A549 (cell line): ENCODE data around the gene CDK14. TPM values are rescaled to one million over a fixed set of nuclear protein-coding genes. Genes with fewer than 3 reads are reported as not detected.

ENCODE experiments used
- ATAC-seq, 2 experiments: fragments of 200-7000 bp in 1 of 2; fragments of >200 bp in 1 of 2; cut with Nextera tagmentation in 1 of 2; cut with Tn5 transposase in 1 of 2; 3 replicates each; pipeline versions ENCODE4 v1.8.0 to v1.9.1; 2018 to 2020; ENCODE audit warnings: mild to moderate bottlenecking in 1 of 2, moderate library complexity in 1 of 2
- CTCF ChIA-PET: fragments of 300-600 bp; sonication (Branson Sonifier 250); formaldehyde crosslinking; extraction: SDS; loops from one replicate; lab custom pipeline; 2021; ENCODE audit warnings: antibody characterized with exemption, inconsistent platforms; lab: Yijun Ruan, JAX
- POLR2A ChIA-PET: fragments of 350-600 bp; formaldehyde crosslinking; extraction: SDS; loops from one replicate; lab custom pipeline; 2021; ENCODE audit warnings: antibody characterized with exemption, inconsistent platforms; lab: Yijun Ruan, JAX
- DNase-seq, 2 experiments: peaks; one replicate each; pipeline versions ENCODE4 v3.0.0 to v3.0.0-alpha.2; 2011 to 2016; ENCODE audit warnings: low read depth in 1 of 2, low spot score in 1 of 2
- FAIRE-seq: peaks from 2 replicates; lab custom pipeline; 2011; peaks lifted over from hg19 to GRCh38; lab: Jason Lieb, UNC
- H3K27ac ChIP-seq, 2 experiments: fragments of >200 bp; sonication (Bioruptor Twin); formaldehyde crosslinking; 3 replicates each; pipeline ENCODE4 v1.5.1; 2016 to 2017
- H3K4me1 ChIP-seq: fragments of >200 bp; sonication (Bioruptor Twin); formaldehyde crosslinking; 3 replicates; pipeline ENCODE4 v1.6.1; 2016
- H3K4me2 ChIP-seq: fragments of >200 bp; sonication (Bioruptor Twin); formaldehyde crosslinking; 3 replicates; pipeline ENCODE4 v1.6.1; 2016
- H3K4me3 ChIP-seq: fragments of >200 bp; sonication (Bioruptor Twin); formaldehyde crosslinking; 3 replicates; pipeline ENCODE4 v1.5.1; 2016
- H3K9me3 ChIP-seq: fragments of >200 bp; sonication (Bioruptor Twin); formaldehyde crosslinking; 3 replicates; pipeline ENCODE4 v1.6.1; 2016
- BHLHE40 ChIP-seq: IDR thresholded peaks from 2 replicates; pipeline ENCODE4 v1.6.1; 2012; ENCODE audit warnings: low read depth, low read length, inconsistent platforms
- CTCF ChIP-seq: fragments of >200 bp; sonication (Bioruptor Twin); formaldehyde crosslinking; IDR thresholded peaks from 3 replicates; pipeline ENCODE4 v1.5.1; 2016
- EHMT2 ChIP-seq: fragments of 200-600 bp; sonication (generic); IDR thresholded peaks from 2 replicates; pipeline ENCODE4 v1.6.1; 2016; ENCODE audit warnings: antibody characterized with exemption, low read depth, mild to moderate bottlenecking, moderate library complexity
- EP300 ChIP-seq, 2 experiments: fragments of >200 bp; sonication (Bioruptor Twin); formaldehyde crosslinking; IDR thresholded peaks; 2 replicates in 1 of 2; 3 replicates in 1 of 2; pipeline ENCODE4 v1.6.1; 2016 to 2017
- FOSL2 ChIP-seq, 2 experiments: fragments of 450-650 bp in 1 of 2; fragments of >200 bp in 1 of 2; sonication (Bioruptor Twin) in 1 of 2; formaldehyde crosslinking; IDR thresholded peaks; 2 replicates each; pipeline versions ENCODE4 v1.5.0 to v1.6.1; 2016 to 2020; ENCODE audit warnings: mild to moderate bottlenecking in 1 of 2, moderate library complexity in 1 of 2
- HEYL ChIP-seq: fragments of 250-450 bp; sonication (Bioruptor Pico); IDR thresholded peaks from 2 replicates; pipeline ENCODE4 v1.8.0; 2021; ENCODE audit warnings: mild to moderate bottlenecking, moderate library complexity
- HOXA7 ChIP-seq: fragments of 250-450 bp; sonication (Bioruptor Pico); IDR thresholded peaks from 2 replicates; pipeline ENCODE4 v1.5.0; 2020; ENCODE audit warnings: mild to moderate bottlenecking, moderate library complexity
- HOXB5 ChIP-seq: fragments of 250-450 bp; sonication (Bioruptor Pico); IDR thresholded peaks from 2 replicates; pipeline ENCODE4 v1.5.0; 2020; ENCODE audit warnings: mild to moderate bottlenecking, moderate library complexity
- JUNB ChIP-seq: fragments of >200 bp; sonication (Bioruptor Twin); formaldehyde crosslinking; IDR thresholded peaks from 2 replicates; pipeline ENCODE4 v1.6.1; 2016
- KDM5A ChIP-seq: fragments of 200-600 bp; sonication (generic); IDR thresholded peaks from 2 replicates; pipeline ENCODE4 v1.6.1; 2016; ENCODE audit warnings: antibody characterized with exemption, mild to moderate bottlenecking
- NPAS2 ChIP-seq: fragments of 250-450 bp; sonication (Bioruptor Pico); IDR thresholded peaks from 2 replicates; pipeline ENCODE4 v1.8.0; 2022; ENCODE audit warnings: mild to moderate bottlenecking, moderate library complexity, borderline replicate concordance
- PHF8 ChIP-seq: fragments of 200-600 bp; sonication (generic); IDR thresholded peaks from 2 replicates; pipeline ENCODE4 v1.6.1; 2016; ENCODE audit warnings: low read depth, mild to moderate bottlenecking, antibody characterized with exemption, moderate library complexity, borderline replicate concordance
- POLR2A ChIP-seq: IDR thresholded peaks from 2 replicates; pipeline ENCODE4 v1.6.1; 2012; ENCODE audit warnings: mild to moderate bottlenecking, low read length
- RAD21 ChIP-seq, 2 experiments: fragments of >200 bp in 1 of 2; sonication (Bioruptor Twin) in 1 of 2; formaldehyde crosslinking in 1 of 2; IDR thresholded peaks in 1 of 2; conservative IDR thresholded peaks in 1 of 2; 2 replicates in 1 of 2; 3 replicates in 1 of 2; pipeline ENCODE4 v1.6.1; 2012 to 2018; ENCODE audit warnings: inconsistent platforms in 1 of 2
- RCOR1 ChIP-seq: fragments of 150-350 bp; IDR thresholded peaks from 2 replicates; pipeline ENCODE4 v1.6.1; 2014; ENCODE audit warnings: antibody characterized with exemption, low read length, low read depth
- RNF2 ChIP-seq: fragments of 200-600 bp; sonication (generic); IDR thresholded peaks from 2 replicates; pipeline ENCODE4 v1.6.1; 2016; ENCODE audit warnings: low read depth, mild to moderate bottlenecking, antibody characterized with exemption, moderate library complexity, borderline replicate concordance
- SMC3 ChIP-seq: fragments of >200 bp; sonication (Bioruptor Twin); formaldehyde crosslinking; IDR thresholded peaks from 3 replicates; pipeline ENCODE4 v1.6.1; 2018; ENCODE audit warnings: inconsistent platforms
- TFCP2L1 ChIP-seq: fragments of 250-450 bp; sonication (Bioruptor Pico); IDR thresholded peaks from 2 replicates; pipeline ENCODE4 v1.5.0; 2021; ENCODE audit warnings: mild to moderate bottlenecking
- TP53 ChIP-seq: fragments of 250-450 bp; sonication (Bioruptor Pico); IDR thresholded peaks from 2 replicates; pipeline ENCODE4 v1.5.0; 2021; ENCODE audit warnings: mild to moderate bottlenecking, moderate library complexity
- ZFP36 ChIP-seq: fragments of 450-650 bp; IDR thresholded peaks from 2 replicates; pipeline ENCODE4 v1.6.1; 2014; ENCODE audit warnings: borderline replicate concordance; ENCODE audit not compliant: partially characterized antibody
- ZSCAN20 ChIP-seq: fragments of 250-450 bp; sonication (Bioruptor Pico); IDR thresholded peaks from 2 replicates; pipeline ENCODE4 v1.8.0; 2022; ENCODE audit warnings: mild to moderate bottlenecking, moderate library complexity
- whole genome bisulfite sequencing: methylation state at CpG from one replicate; pipeline ENCODE4 v1.1.6; 2017; ENCODE audit errors: missing lambda C conversion rate; 5-methylcytosine and 5-hydroxymethylcytosine counted together
- polyA plus RNA-seq, 4 experiments: library from polyadenylated mRNA; depleted of rRNA in 3 of 4; stranded (reverse); fragments of >200 nt; fragmentation: RNase III in 1 of 4; extraction: RNeasy Plus Mini Kit Qiagen cat#74134 plus additional on column Dnase treatment in 1 of 4; gene quantifications; 2 replicates in 3 of 4; 3 replicates in 1 of 4; pipeline ENCODE4 v1.2.3, GENCODE V29; 2011 to 2017
- TF ChIP-seq, protein P1 (sequence below): fragments of 250-450 bp; sonication (Bioruptor Pico); IDR thresholded peaks from 2 replicates; pipeline ENCODE4 v1.5.0; 2021; ENCODE audit warnings: mild to moderate bottlenecking, moderate library complexity, borderline replicate concordance
- TF ChIP-seq, protein P2 (sequence below): IDR thresholded peaks from 2 replicates; pipeline ENCODE4 v1.6.1; 2012; ENCODE audit warnings: low read depth, borderline replicate concordance
- TF ChIP-seq, protein P3 (sequence below): fragments of 150-350 bp; IDR thresholded peaks from 2 replicates; pipeline ENCODE4 v1.6.1; 2014; ENCODE audit warnings: low read depth, mild to moderate bottlenecking, low read length

CDK14 gene
- polyA plus RNA-seq, 2 of the 4 experiments (the other 2 are of a cell fraction), result 0.21 to 0.23 TPM

DNA sequence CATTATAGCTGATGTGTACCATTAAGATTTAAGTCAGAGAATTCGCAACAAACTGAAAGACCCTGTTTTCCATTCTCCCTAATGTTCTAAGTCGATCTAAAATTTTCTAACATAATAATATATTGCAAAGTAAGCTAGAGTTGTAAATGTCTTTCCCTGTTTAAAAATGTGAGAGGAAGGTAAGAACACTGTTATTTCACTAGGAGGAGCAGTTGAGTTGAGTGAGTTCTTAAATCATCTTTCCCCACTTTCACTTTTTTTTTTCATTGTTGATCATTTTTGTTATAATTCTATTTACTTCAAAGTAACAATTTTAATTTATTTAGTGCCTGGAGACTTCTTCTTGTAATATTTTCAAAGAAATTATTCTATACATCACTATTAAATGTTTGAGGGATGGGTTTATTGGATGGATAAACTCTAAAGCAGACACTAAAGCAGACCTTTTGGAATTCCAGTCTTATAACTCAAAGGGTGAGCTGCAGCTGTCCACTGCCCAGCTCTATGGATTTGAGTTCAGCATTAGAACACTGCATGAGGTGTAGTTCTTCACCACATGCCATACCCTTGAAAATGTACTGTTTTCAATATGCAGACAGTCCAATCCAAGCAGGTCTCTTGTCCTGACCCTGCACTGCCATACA is 486.9 kb downstream of the CDK14 start (continued):
- TF ChIP-seq CTCF (peak; percentile 51), HOXB5 (CRISPR knock-in tag) (no peak), HEYL (CRISPR knock-in tag) (no peak), RAD21 (conservative IDR thresholded peaks at IDR 0.05 in 1 of 2, IDR thresholded peaks at IDR 0.05 in 1 of 2) (peak; percentile 39 to 44; a peak in 4 of 5 replicates), KDM5A (no peak), EHMT2 (no peak), EP300 (IDR thresholded peaks at IDR 0.05) (no peak), TP53 (CRISPR knock-in tag) (no peak), PHF8 (no peak)

- Histone ChIP-seq H3K4me3 (no peak overlapping the region), H3K4me1 (no peaks in the 10 kb centered on the region), H3K4me2 (no peak overlapping the region), H3K9me3 (no peaks in the 10 kb centered on the region), H3K27ac (no peak overlapping the region)
- ATAC-seq, result no peak
- DNase-seq, result no peak
- ChIA-PET POLR2A (no interaction called here), CTCF (interaction anchor here (1.7 kb wide), 1 partner anchor 700 kb away, joined by 5 read pairs; no protein-coding TSS in a partner anchor)
- TF ChIP-seq RNF2, result no peak
- no peak for TF ChIP-seq BHLHE40
- TF ChIP-seq, protein P1, sequence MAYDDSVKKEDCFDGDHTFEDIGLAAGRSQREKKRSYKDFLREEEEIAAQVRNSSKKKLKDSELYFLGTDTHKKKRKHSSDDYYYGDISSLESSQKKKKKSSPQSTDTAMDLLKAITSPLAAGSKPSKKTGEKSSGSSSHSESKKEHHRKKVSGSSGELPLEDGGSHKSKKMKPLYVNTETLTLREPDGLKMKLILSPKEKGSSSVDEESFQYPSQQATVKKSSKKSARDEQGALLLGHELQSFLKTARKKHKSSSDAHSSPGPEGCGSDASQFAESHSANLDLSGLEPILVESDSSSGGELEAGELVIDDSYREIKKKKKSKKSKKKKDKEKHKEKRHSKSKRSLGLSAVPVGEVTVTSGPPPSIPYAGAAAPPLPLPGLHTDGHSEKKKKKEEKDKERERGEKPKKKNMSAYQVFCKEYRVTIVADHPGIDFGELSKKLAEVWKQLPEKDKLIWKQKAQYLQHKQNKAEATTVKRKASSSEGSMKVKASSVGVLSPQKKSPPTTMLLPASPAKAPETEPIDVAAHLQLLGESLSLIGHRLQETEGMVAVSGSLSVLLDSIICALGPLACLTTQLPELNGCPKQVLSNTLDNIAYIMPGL (CRISPR knock-in tag), result no peak
- TF ChIP-seq TFCP2L1, result no peak
- TF ChIP-seq, protein P2, sequence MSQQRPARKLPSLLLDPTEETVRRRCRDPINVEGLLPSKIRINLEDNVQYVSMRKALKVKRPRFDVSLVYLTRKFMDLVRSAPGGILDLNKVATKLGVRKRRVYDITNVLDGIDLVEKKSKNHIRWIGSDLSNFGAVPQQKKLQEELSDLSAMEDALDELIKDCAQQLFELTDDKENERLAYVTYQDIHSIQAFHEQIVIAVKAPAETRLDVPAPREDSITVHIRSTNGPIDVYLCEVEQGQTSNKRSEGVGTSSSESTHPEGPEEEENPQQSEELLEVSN, result no peak
- TF ChIP-seq ZFP36, result no peak
- TF ChIP-seq POLR2A, result no peak
- TF ChIP-seq JUNB, result no peak
- no peak for TF ChIP-seq SMC3
- WGBS, result 48% methylated on average over 3 of the region's 3 CpGs
- peak; percentile 28 for FAIRE-seq
Observed at GRCh38 chr7:91083855-91084644, 487.9 kb downstream of the CDK14 start.

GRCh38 chr7:91085175-91085574 is 489.1 kb downstream of the CDK14 start:
- CTCF ChIA-PET, result interaction anchor here (1.0 to 1.7 kb wide), 2 partner anchors 697 to 699 kb away, joined by 5 read pairs; no protein-coding TSS in a partner anchor
- POLR2A ChIA-PET, result no interaction called here
- Histone ChIP-seq H3K4me2 (no peak overlapping the region), H3K4me1 (no peaks in the 10 kb centered on the region), H3K27ac (no peak overlapping the region), H3K9me3 (no peaks in the 10 kb centered on the region), H3K4me3 (no peak overlapping the region)
- 56% methylated on average over 4 of the region's 4 CpGs for WGBS
- no peak for ATAC-seq
- no peak for FAIRE-seq
- TF ChIP-seq FOSL2 (IDR thresholded peaks at IDR 0.05) (no peak), FOSL2 (CRISPR knock-in tag; IDR thresholded peaks at IDR 0.05) (no peak), HOXA7 (no peak), ZSCAN20 (CRISPR knock-in tag) (no peak), RCOR1 (no peak), NPAS2 (CRISPR knock-in tag) (no peak), PHF8 (no peak), HEYL (CRISPR knock-in tag) (no peak)
- TF ChIP-seq, protein P3, sequence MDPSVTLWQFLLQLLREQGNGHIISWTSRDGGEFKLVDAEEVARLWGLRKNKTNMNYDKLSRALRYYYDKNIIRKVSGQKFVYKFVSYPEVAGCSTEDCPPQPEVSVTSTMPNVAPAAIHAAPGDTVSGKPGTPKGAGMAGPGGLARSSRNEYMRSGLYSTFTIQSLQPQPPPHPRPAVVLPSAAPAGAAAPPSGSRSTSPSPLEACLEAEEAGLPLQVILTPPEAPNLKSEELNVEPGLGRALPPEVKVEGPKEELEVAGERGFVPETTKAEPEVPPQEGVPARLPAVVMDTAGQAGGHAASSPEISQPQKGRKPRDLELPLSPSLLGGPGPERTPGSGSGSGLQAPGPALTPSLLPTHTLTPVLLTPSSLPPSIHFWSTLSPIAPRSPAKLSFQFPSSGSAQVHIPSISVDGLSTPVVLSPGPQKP, result no peak
- DNase-seq, result no peak
